GDM1 (cell line): ENCODE results near the gene ARF1.

Experiments used
- DNase-seq: peaks from one replicate; lab custom pipeline; 2025; lab: John Stamatoyannopoulos, UW

The ARF1 gene

DNA sequence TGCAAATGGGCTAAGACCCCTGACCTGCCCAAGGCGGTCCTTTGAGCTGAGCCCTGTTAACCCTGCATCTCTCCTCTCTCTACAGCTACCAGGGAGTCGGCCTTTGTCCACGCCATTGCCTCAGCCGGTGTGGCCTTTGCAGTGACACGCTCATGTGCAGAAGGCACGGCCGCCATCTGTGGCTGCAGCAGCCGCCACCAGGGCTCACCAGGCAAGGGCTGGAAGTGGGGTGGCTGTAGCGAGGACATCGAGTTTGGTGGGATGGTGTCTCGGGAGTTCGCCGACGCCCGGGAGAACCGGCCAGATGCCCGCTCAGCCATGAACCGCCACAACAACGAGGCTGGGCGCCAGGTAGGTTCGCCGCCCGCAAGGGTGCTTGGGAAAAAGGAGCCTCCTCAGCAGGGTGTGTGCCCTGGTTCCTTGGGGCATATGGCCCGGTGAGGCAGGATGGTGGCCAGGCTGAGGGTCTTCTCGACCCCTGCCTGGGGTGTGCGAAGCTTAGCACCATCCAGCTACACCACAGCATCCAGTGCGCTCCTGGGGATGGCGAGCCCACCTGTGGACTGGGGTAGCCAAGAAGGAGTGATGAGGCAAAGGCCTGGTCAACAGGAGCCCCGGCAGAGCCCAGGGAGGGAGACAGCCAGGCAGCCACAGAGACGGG lies 31.8 kb upstream of the ARF1 start:
- no peak for DNase-seq

DNA sequence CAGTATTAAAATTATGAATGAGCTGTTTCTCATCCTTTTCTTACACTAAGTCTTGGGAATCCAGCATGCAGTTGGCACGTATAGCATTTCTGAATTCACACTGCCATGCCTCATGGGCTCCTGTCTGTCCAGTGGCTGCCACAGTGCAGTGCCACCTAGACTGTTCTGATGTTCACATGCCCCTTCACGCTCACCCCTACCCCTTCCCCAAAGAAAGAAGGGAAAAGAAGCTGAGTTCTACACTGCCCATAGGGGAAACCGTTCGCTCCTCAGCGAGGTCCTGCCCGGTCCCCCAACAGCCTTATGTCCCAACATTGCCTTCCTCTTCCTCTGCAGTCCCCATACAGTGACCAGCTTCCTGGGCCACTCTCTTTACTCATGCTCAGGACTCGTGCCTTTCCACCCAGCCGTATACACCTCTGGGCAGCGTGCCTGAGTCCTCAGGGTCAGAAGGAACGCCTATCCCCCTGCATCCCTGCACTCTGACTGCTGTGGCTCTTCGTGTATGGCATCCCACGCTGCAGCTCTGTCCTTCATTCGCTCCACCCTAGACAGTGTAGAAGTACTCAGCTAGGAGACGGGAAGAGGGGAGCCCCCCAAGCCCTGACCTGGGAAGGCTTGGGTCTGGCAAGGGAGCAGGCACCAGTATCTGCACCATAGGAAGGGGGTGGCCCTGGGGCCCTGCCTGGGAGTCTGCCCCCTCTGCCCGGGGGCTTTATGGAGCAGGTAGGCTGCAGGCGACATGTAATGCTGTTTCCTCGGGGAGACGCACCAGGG lies 24.1 kb upstream of the ARF1 start:
- DNase-seq: no peak

DNA sequence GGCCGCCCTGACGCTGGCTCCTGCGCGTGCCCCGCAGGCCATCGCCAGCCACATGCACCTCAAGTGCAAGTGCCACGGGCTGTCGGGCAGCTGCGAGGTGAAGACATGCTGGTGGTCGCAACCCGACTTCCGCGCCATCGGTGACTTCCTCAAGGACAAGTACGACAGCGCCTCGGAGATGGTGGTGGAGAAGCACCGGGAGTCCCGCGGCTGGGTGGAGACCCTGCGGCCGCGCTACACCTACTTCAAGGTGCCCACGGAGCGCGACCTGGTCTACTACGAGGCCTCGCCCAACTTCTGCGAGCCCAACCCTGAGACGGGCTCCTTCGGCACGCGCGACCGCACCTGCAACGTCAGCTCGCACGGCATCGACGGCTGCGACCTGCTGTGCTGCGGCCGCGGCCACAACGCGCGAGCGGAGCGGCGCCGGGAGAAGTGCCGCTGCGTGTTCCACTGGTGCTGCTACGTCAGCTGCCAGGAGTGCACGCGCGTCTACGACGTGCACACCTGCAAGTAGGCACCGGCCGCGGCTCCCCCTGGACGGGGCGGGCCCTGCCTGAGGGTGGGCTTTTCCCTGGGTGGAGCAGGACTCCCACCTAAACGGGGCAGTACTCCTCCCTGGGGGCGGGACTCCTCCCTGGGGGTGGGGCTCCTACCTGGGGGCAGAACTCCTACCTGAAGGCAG lies 23.4 kb upstream of the ARF1 start:
- DNase-seq: no peak

DNA sequence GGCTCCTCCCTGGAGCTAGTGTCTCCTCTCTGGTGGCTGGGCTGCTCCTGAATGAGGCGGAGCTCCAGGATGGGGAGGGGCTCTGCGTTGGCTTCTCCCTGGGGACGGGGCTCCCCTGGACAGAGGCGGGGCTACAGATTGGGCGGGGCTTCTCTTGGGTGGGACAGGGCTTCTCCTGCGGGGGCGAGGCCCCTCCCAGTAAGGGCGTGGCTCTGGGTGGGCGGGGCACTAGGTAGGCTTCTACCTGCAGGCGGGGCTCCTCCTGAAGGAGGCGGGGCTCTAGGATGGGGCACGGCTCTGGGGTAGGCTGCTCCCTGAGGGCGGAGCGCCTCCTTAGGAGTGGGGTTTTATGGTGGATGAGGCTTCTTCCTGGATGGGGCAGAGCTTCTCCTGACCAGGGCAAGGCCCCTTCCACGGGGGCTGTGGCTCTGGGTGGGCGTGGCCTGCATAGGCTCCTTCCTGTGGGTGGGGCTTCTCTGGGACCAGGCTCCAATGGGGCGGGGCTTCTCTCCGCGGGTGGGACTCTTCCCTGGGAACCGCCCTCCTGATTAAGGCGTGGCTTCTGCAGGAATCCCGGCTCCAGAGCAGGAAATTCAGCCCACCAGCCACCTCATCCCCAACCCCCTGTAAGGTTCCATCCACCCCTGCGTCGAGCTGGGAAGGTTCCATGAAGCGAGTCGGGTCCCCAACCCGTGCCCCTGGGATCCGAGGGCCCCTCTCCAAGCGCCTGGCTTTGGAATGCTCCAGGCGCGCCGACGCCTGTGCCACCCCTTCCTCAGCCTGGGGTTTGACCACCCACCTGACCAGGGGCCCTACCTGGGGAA lies 22.7 kb upstream of the ARF1 start:
- no peak for DNase-seq

DNA sequence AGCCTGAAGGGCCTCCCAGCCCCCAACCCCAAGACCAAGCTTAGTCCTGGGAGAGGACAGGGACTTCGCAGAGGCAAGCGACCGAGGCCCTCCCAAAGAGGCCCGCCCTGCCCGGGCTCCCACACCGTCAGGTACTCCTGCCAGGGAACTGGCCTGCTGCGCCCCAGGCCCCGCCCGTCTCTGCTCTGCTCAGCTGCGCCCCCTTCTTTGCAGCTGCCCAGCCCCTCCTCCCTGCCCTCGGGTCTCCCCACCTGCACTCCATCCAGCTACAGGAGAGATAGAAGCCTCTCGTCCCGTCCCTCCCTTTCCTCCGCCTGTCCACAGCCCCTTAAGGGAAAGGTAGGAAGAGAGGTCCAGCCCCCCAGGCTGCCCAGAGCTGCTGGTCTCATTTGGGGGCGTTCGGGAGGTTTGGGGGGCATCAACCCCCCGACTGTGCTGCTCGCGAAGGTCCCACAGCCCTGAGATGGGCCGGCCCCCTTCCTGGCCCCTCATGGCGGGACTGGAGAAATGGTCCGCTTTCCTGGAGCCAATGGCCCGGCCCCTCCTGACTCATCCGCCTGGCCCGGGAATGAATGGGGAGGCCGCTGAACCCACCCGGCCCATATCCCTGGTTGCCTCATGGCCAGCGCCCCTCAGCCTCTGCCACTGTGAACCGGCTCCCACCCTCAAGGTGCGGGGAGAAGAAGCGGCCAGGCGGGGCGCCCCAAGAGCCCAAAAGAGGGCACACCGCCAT lies 21.9 kb upstream of the ARF1 start:
- no peak for DNase-seq

DNA sequence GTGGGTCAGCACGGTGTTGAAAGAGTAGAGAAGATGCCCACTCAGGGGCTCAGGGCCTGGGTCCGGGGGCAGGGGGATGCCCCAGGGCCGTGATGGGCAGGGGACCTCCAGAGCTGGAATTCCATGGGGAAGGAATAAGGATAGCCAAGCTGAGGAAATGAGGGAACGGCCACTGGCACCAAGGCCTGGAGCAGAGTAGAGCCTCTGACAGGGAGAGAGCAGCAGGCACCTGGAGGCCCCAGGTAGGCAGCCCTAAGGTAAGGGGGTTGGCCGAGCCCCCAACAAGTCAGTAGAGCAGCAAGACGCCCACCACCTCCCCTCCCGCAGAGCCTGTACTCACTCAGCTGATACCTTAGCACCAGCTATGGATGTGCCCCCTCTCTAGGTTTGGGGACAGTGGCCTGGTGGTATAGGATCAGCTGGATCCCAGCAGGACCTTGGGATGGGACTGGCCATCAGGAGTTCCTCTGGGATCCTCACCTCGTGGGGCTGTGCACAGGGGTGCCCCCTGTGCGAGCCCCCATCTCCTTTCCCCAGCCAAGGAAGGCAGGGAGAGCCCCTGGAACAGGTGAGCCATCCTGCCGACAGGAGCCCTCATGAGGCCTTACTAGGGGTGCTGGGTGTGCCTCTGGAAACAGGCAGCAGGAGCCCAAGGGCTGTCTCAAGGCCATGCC lies 21.0 kb upstream of the ARF1 start:
- no peak for DNase-seq

DNA sequence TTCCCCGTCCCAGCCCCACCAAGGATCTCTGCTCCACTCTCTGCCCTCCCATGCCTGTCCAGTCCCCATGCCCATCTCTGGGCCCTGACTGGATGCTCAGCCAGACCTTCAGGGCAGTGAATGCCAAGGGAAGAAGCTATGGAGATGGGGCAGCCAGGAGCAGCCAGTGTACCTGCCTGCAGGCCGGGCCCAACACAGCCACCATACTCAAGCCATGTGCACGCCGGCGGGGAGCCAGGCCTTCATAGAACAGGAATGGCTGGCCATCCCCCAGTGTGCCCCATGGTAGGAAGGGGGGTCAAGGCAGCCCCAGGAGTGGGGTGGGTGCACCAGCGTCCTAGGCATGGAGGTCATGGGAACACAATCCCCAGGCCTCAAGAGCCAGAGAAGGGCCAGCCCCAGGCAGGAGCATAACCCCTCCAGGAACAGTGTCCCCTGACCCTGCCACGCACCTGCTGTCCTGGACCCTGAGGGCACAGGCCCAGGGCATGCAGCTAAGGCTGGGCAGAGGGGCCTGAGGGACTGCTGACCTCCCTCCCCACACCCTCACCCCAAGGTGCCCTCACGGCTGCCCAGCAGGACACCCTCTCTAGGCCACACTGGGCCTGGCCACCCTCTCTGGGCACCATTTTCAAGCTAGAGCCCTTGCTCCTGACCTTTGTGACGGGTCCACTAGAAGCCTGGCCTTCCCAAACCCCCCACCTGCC lies 20.3 kb upstream of the ARF1 start:
- DNase-seq: no peak

DNA sequence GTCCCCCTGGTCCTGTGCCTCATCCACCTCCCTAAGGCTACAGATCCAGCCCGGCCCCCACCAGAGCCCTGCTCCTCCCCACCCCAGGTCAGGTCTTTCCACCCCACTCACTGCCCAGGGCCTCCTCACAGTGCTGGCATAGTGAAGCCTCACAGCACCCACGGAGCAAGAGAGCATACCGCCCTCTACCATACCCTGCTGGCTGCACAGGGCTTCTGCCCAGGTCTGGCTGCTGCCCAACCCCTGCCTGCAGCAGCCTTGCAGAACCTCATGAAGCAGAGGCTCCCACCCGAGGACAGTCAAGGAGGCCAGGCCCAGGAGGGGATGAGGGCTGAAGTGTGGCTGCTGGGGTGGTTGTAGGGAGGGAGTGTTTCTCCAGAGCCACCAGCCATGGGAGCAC lies 19.7 kb upstream of the ARF1 start:
- DNase-seq: no peak

DNA sequence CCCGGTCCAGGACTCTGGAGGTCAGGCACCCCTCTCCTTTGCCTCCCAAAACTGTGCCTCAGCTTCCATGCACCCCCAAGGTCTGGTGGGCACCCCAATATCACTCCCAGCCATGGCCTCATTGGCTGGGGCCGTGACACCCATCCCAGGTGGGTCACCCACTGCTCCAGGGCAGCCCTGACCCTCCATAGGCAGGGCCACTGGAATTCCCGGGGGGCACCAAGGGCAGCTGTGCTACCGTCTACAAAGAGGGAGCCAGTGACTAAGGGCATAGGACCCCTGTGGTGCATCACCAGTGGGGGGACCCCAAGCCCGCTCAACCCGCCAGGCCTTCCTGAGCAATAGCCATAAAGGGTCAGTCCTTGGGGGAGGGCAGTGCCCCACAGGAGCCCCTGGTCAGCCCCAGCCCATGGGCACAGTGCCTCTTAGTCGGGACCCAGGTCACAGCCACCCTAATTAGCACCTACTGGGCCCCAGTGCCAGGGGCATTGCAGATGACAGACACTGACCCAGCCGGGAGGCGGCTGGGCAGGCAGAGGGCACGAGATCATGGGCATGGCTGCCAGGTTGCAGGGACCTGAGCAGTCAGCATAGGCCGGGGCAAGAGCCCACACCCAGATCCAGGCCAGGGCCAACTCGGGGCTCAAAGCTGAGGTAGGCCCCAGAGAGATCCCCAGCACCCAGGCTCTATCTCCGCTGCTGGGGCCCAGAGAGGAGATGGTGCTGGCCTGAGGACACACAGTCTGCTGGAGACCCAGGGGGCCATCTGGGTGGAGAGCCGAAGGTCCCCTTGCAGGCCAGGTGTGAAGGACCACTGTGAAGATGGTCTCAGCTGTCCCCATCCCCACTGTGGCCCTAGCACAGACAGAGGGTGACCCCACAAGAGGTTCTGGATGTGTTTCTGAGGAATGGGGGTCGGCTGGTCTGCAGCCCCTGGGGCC lies 19.0 kb upstream of the ARF1 start:
- DNase-seq: no peak

DNA sequence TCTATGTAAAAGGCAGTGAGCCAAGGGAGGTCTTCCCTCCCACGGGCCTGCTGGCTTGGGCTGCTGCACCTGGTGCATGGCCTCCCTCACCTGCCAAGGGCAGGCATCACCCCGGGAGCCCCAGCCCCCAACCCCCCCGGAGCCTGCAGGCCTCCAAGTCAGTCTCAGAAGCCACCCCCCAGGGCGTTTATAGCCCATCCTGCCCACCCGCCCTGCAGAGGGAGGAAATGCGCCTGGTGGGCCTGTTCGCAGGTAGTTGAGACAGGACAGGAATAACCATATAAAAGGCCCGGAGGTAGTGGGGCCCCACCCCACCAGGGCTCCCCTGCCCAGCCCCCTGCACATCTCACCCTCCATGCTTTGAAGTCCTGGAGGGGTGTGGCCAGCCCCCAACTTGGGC lies 18.2 kb upstream of the ARF1 start:
- DNase-seq: no peak

DNA sequence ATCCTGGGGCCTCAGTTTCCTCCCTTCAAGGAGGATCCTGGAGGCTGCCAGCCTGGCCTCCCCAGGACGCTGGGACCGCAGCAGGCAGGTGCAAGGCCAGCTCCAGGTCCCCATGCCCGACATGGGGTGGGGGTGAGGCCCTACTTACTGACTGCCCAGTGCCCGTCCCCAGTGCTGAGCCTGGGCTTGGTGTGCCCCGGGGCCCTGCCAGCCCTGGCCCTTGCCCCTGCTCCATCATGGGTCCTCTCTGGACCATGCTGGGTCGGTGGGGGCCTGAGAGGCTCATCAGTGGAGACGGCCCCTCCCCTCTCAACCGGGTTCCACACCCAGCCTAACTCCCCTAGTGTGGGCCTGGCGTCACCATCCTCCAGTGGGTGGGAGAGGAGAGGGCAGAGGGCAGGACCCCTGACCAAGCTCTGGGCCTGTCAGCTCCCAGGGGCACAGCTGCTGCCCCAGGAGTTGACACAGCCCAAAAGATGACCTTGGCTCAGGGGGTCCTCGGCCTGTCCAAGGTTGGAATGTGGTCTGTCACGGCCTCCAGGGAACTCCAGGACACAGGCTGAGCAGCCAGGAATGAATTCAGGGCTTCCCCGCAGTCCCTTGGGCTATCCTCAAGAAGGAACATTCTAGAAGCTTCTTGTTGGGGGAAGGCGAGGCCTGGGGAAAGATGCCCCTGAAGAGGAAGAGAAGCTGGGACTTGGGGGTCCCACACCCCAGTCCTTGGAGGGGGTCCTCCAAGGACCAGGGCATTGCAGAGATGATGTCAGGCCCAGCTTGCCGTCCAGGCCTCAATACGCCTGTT lies 17.6 kb upstream of the ARF1 start:
- no peak for DNase-seq

DNA sequence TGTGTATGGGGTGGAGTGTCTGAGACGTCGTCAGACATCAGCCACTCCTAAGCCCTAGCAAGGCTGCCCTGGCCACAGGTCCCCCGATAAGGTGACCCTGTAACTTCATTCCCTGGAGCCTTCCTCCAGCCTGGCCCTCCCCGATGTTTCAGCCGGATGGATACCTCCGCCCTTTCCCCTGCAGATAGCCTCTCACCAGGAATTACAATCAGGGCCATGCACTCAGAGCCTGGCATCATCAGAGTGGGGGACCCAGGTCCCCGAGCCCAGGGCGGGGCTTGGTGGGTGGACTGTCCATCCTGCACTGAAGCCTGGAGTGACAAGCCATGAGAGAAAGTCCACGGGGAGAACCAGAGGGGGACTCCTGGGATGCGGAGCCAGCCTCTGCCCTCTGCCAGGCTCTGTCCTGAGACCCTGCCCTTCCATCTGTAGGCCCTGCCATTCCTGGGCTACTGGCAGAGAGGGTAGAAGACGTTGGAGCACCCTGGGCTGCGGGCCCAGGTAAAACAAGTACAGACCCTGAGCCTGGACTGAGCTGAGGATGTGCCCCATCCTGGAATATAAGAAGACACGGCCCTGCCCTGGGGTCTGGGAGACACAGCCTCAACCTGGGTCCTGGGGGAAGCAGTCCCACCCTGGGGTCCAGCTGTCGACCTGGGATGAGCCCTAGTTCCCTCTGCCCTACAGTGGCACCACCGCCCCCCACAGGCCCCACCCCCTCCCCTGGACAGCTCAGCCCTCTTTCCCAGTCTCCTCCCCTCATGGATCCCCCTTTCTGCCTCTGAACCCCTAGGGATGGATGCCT lies 16.8 kb upstream of the ARF1 start:
- no peak for DNase-seq

DNA sequence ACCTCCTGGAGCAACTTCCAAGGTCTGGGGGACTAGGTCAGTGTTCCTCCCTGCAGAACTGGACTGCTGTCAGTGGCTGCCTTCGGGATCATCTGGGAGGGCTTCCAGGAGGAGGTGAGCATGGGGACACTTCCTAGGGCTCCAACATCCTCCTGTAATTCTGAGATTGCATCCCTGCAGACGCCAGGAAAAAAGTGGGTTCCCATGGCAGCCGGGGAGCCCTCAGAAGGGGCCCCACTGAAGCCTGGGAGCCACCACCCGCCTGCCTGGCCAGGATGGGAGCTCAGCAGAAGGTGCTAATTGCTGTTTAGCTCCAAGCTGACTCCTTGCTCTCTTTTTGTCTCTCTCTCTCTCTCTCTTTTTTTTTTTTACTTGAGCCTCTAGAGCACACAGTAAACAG lies 16.1 kb upstream of the ARF1 start:
- DNase-seq: no peak

DNA sequence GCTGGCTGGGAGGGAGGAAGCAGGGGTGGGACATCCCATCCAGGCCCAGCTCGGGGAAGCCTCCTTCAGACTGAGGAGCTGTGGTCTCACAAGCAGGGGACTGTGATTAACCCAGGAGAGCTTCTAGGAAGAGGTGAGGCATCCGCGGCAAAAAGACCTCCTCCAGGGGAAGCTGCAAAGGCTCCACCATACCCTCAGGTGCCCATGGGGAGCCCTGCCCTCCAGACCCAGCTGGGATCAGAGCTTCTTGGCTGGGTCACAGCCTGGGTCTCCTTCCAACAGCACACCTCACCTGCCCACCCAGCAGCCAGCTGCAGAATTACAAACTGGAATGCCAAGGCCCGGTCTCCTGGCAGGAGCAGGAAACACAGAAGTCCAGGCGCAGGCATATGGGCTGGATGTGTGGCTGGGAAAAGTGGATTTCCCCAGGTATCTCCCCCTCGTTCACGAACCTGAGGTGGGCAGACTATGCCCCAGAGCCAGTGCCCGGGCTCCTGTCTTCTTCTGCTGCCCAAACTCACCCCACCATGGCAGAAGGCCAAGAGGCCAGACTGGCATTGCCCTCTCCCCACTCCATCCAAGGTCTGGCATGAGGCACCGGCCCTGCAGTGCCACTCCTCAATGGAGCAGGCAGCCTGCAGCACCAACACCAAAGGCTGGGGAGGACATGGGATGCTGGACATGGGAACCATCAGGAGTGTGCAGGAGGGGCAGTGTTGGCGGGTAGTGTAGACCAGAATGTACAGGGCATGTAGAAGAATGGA lies 15.4 kb upstream of the ARF1 start:
- no peak for DNase-seq

DNA sequence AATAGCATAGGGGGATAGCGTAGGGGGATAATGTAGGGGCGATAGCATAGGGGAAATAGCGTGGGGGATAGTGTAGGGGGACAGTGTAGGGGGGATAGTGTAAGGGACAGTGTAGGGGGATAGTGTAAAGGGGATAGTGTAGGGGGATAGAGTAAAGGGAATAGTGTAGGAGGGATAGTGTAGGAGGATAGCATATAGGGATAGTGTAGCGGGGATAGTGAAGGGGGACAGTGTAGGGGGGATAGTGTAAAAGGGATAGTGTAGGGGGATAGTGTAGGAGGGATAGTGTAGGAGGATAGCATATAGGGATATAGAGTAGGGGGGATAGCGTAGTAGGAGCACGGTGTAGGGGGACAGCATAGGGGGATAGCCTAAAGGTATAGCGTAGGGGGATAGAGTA lies 14.1 kb upstream of the ARF1 start:
- DNase-seq: no peak

DNA sequence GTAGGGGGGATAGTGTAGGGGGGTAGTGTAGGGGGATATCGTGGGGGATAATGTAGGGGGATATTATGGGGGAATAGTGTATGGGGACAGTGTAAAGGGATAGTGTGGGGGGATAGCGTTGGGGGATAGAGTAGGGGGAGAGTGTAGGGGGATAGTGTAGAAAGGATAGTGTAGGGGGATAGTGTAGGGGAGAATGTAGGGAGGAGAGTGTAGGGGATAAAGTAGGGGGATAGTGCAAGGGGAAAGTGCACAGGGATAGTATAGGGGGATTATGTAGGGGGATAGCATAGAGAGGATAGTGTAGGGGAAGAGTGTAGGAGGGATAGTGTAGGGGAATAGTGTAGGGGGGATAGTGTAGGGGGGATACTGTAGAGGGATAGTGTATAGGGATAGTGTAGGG lies 12.3 kb upstream of the ARF1 start:
- no peak for DNase-seq

DNA sequence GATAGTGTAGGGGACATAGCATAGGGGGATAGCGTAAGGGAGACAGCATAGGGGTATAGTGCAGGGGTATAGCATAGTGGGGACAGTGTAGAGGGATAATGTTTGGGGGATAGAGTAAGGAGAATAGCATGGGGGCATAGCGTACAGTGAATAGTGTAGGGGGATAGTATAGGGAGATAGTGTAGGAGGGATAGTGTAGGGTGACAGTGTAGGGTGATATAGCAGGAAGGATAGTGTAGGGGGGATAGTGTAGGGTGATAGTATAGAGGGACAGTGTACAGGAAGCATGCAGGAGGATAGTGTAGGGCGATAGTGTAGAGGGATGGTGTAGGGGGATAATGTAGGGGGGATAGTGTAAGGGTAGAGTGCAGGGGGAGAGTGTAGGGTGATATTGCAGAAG lies 11.7 kb upstream of the ARF1 start:
- no peak for DNase-seq
